ENCODE measurements around the gene CEP72. TPM values are rescaled to one million over a fixed set of nuclear protein-coding genes. Genes with fewer than 3 reads are reported as not detected.

CEP72 gene
- polyA plus RNA-seq, 1 of the 3 experiments (the other 2 are of a cell fraction): 4.4 TPM

DNA sequence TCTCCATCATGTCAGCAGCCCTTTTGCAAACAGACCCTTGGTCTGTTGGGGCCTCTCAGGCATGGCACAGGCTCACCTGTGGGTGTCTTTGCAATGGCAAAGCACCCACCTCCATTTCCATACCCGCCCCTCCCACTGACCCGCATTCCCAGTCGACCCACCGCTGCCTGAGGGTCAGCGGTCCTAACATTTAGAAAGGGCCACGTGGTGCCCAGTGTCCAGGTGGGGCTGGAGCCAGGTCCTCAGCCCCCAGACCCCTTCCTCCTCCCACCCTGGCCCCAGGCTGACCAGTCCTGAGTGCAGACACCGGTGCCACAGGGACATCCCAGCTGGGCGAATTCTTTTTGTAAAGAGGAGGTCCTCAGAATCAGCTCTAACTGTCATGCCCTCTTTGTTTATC is 43.3 kb upstream of the CEP72 start:
- H3K4me3 ChIP-seq (ENCODE audit: low read depth in 2 of 2, low read length in 1 of 2): no peak overlapping the region
- DNase-seq: no peak
- ChIA-PET CTCF (interaction anchor here (0.6 kb wide), 2 partner anchors 88 to 127 kb away, joined by 3 read pairs; no protein-coding TSS in a partner anchor), POLR2A (no interaction called here)
- no peak overlapping the region for H3K27ac ChIP-seq (ENCODE audit: low read depth in 2 of 2, low read length in 1 of 2)
- no peaks in the 10 kb centered on the region for H4K20me1 ChIP-seq (ENCODE audit: insufficient read depth)
- no peak for TF ChIP-seq NFIC (IDR thresholded peaks at IDR 0.05; ENCODE audit: borderline replicate concordance)
- TF ChIP-seq, protein P1, sequence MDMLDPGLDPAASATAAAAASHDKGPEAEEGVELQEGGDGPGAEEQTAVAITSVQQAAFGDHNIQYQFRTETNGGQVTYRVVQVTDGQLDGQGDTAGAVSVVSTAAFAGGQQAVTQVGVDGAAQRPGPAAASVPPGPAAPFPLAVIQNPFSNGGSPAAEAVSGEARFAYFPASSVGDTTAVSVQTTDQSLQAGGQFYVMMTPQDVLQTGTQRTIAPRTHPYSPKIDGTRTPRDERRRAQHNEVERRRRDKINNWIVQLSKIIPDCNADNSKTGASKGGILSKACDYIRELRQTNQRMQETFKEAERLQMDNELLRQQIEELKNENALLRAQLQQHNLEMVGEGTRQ (IDR thresholded peaks at IDR 0.05; ENCODE audit: borderline replicate concordance, low read depth, low read length): no peak
- TF ChIP-seq FOXM1 (IDR thresholded peaks at IDR 0.05; ENCODE audit: low read depth): no peak
- TF ChIP-seq RXRA (IDR thresholded peaks at IDR 0.05; ENCODE audit: borderline replicate concordance, low read depth): no peak
- TF ChIP-seq ELF1 (IDR thresholded peaks at IDR 0.05): no peak
- no peak for TF ChIP-seq FOXJ3 (CRISPR knock-in tag; IDR thresholded peaks at IDR 0.05)
- TF ChIP-seq, protein P2, sequence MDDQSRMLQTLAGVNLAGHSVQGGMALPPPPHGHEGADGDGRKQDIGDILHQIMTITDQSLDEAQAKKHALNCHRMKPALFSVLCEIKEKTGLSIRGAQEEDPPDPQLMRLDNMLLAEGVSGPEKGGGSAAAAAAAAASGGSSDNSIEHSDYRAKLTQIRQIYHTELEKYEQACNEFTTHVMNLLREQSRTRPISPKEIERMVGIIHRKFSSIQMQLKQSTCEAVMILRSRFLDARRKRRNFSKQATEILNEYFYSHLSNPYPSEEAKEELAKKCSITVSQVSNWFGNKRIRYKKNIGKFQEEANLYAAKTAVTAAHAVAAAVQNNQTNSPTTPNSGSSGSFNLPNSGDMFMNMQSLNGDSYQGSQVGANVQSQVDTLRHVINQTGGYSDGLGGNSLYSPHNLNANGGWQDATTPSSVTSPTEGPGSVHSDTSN (IDR thresholded peaks at IDR 0.05): no peak
- TF ChIP-seq, protein P3, sequence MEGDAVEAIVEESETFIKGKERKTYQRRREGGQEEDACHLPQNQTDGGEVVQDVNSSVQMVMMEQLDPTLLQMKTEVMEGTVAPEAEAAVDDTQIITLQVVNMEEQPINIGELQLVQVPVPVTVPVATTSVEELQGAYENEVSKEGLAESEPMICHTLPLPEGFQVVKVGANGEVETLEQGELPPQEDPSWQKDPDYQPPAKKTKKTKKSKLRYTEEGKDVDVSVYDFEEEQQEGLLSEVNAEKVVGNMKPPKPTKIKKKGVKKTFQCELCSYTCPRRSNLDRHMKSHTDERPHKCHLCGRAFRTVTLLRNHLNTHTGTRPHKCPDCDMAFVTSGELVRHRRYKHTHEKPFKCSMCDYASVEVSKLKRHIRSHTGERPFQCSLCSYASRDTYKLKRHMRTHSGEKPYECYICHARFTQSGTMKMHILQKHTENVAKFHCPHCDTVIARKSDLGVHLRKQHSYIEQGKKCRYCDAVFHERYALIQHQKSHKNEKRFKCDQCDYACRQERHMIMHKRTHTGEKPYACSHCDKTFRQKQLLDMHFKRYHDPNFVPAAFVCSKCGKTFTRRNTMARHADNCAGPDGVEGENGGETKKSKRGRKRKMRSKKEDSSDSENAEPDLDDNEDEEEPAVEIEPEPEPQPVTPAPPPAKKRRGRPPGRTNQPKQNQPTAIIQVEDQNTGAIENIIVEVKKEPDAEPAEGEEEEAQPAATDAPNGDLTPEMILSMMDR (IDR thresholded peaks at IDR 0.05): no peak
- no peak for TF ChIP-seq YY1 (IDR thresholded peaks at IDR 0.05; ENCODE audit: low read depth)
- no peak for TF ChIP-seq JUND (IDR thresholded peaks at IDR 0.05)
- TF ChIP-seq SMC3 (IDR thresholded peaks at IDR 0.05; ENCODE audit: low read depth, low read length): no peak
- no peak for TF ChIP-seq RFX5 (IDR thresholded peaks at IDR 0.05; ENCODE audit: low read length)
- TF ChIP-seq, protein P4, sequence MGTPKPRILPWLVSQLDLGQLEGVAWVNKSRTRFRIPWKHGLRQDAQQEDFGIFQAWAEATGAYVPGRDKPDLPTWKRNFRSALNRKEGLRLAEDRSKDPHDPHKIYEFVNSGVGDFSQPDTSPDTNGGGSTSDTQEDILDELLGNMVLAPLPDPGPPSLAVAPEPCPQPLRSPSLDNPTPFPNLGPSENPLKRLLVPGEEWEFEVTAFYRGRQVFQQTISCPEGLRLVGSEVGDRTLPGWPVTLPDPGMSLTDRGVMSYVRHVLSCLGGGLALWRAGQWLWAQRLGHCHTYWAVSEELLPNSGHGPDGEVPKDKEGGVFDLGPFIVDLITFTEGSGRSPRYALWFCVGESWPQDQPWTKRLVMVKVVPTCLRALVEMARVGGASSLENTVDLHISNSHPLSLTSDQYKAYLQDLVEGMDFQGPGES (IDR thresholded peaks at IDR 0.05; ENCODE audit: low read depth, low read length): no peak
- no peak for TF ChIP-seq CHD2 (IDR thresholded peaks at IDR 0.05; ENCODE audit: low read length, partially characterized antibody)
- TF ChIP-seq MXI1 (IDR thresholded peaks at IDR 0.05; ENCODE audit: low read depth, low read length): no peak
- no peak for TF ChIP-seq POLR2AphosphoS5 (IDR thresholded peaks at IDR 0.05; ENCODE audit: low read depth, low read length)
- no peak for TF ChIP-seq TCF12 (IDR thresholded peaks at IDR 0.05)
- TF ChIP-seq, protein P5, sequence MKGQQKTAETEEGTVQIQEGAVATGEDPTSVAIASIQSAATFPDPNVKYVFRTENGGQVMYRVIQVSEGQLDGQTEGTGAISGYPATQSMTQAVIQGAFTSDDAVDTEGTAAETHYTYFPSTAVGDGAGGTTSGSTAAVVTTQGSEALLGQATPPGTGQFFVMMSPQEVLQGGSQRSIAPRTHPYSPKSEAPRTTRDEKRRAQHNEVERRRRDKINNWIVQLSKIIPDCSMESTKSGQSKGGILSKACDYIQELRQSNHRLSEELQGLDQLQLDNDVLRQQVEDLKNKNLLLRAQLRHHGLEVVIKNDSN (IDR thresholded peaks at IDR 0.05; ENCODE audit: borderline replicate concordance, low read depth): no peak
- TF ChIP-seq SIN3A (IDR thresholded peaks at IDR 0.05; ENCODE audit: borderline replicate concordance, low read depth, low read length): no peak
- no peak for TF ChIP-seq GATA2 (CRISPR knock-in tag; IDR thresholded peaks at IDR 0.05)
- no peak overlapping the region for H3K4me2 ChIP-seq
- no peaks in the 10 kb centered on the region for H3K36me3 ChIP-seq (replicated peaks in 1 of 2; ENCODE audit: control insufficient read depth in 1 of 2, insufficient read depth in 2 of 2, low read length in 1 of 2)
- H3F3A ChIP-seq (replicated peaks; ENCODE audit: insufficient read depth): no peaks in the 10 kb centered on the region
- no peaks in the 10 kb centered on the region for H3K4me1 ChIP-seq (ENCODE audit: control insufficient read depth in 1 of 2, insufficient read depth in 2 of 2, low read depth in 1 of 2, low read length in 1 of 2)
- peaks cover 43% of the 10 kb centered on the region for H3K27me3 ChIP-seq (ENCODE audit: insufficient read depth)
- 0 out of 2 replicates have a peak, but pooled peaks cover 3% of the 10 kb centered on the region for H3K9me3 ChIP-seq
- H3K9ac ChIP-seq: no peak overlapping the region
- no peaks in the 10 kb centered on the region for H3K79me2 ChIP-seq (ENCODE audit: insufficient read depth)
- WGBS (ENCODE audit: low lambda C conversion rate): 60% methylated on average over 6 of the region's 8 CpGs
- no peaks in the 10 kb centered on the region for H3K9me2 ChIP-seq
- no peak overlapping the region for H2AFZ ChIP-seq (ENCODE audit: low read depth)

Data from SK-N-SH (cell line).